ENCODE results near the gene MEF2C. TPM values are rescaled to one million over a fixed set of nuclear protein-coding genes. Genes with fewer than 3 reads are reported as not detected.
"Not testable (repeated sequence)": the region's sequence is repeated elsewhere in the genome, so short reads cannot be mapped to it uniquely, and the experiment has no call there.

MEF2C gene
- polyA plus RNA-seq, 10 donors: 444 to 1,011 (median 648) TPM

GRCh38 chr5:88805151-88805784 is 77.7 kb downstream of the MEF2C start:
- DNase-seq: no peak

DNA sequence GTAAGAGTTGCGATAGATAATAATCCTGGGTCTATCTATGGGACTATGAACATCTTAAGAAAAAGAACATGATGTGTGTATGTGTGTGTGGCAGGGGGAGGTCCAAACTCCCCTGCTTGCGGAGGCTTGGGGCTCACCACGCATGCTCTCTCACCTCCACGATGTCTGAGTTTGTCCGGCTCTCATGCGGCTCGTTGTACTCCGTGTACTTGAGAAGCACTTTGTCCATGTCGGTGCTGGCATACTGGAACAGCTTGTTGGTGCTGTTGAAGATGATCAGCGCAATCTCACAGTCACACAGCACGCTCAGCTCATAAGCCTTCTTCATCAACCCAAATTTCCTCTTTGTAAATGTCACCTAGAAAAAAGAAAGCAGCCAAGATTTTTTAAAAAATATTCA is 78.5 kb downstream of the MEF2C start:
- no peak for DNase-seq

GRCh38 chr5:88803309-88803708 is 79.7 kb downstream of the MEF2C start:
- no peak for DNase-seq

- DNase-seq: no peak
Measured at GRCh38 chr5:88799938-88800535, 82.9 kb downstream of the MEF2C start.

- DNase-seq: not testable (repeated sequence)
Measured at GRCh38 chr5:88798933-88799332, 84.1 kb downstream of the MEF2C start.

DNA sequence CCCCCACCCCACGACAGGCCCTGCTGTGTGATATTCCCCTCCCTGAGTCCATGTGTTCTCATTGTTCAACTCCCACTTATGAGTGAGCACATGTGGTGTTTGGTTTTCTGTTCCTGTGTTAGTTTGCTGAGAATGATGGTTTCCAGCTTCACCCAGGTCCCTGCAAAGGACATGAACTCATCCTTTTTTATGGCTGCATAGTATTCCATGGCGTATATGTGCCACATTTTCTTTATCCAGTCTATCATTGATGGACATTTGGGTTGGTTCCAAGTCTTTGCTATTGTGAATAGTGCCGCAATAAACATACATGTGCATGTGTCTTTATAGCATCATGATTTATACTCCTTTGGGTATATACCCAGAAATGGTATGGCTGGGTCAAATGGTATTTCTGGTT is 89.2 kb downstream of the MEF2C start:
- DNase-seq: not testable (repeated sequence)

DNA sequence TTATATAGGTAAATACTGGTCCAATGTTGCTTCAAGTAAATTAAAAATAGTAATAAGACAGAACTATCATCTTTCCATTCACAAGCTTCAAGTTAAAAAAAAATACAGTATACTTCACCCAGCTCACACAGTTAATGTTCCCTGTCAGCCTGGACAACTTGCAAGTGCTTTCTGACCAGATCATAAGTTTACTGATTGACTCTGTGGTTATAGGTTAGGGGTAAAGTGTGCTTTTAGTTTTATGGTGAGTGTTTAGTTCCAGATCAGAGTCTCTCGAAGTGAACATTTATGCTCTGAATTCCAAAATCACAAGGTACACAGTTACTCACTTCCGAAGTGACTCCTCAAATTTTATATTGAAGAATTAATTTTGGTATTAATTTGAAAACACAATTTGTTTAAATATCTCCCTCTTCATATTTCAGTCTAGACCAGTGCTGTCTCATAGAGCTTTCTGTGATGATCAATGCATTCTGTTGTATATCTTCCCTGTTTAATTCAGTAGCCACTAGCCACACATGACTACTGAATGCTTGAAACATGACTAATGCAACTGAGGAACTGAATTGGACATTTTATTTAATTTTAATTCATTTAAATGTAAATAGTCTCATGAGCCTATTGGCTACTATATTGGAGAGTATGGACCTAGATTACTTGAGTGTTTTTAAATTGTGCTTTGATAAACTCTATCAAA is 90.7 kb downstream of the MEF2C start:
- DNase-seq: peak in 1 of 3 donors; percentile 33

GRCh38 chr5:88787856-88788255 is 95.1 kb downstream of the MEF2C start:
- DNase-seq: no peak

DNA sequence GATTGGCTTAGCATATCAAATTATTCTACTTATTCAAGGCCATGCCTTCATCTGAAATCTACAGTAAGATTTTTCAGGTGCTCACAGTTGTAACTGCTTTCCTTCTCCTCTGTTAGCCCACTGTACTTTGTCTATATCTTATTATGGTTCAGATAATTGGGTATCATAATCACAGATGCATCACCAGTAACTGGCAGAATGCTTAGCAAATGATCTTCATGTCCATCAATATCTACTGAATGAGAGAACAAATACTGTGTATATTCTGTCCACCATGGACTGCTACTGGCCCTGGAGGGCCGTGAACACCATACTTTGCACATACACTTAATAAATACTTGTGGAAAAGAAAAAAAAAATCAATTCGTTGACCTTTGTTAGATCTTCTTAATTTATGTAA is 96.2 kb downstream of the MEF2C start:
- no peak for DNase-seq

- DNase-seq: peak; percentile 82 to 93 (median 87)
Measured at GRCh38 chr5:88785746-88786565, 97.0 kb downstream of the MEF2C start.

DNA sequence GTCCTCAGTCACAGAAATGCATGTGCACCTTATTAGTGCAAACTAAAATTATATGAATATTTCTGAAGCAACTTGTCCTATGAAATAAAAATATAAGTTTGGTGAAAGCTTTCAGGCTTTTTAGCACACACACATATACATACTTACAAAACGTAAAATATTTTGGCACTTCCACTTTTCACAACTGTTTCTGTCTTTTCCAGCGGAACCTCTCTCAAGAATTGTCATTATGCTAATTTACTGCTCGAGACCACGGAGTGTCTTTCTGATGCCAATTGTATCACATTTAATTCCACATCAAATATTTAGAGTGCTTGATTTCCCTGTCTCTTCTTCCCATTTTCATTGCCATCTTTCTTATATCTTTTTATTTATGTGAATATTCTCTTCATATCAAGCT is 100.4 kb downstream of the MEF2C start:
- no peak for DNase-seq

DNA sequence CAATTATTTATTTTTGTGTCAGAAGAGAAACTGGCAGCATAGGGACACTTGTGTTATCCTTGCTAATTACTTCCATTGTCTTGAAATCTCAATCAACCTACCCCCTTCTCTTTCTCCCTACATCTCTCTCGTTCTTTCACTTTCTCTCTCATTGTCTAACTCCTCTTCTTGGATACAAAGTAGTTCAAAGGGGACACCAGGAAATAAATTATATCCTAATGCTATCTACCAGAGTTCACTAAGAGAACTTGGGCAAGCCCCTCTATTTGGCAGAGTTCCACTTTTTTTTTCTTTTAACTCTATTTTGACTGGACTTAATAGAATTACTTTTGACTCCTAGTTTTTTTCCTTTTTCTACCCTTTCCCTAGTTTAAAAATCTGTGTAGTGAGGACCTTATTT is 102.2 kb downstream of the MEF2C start:
- no peak for DNase-seq

- no peak for DNase-seq
Measured at GRCh38 chr5:88778736-88779135, 104.2 kb downstream of the MEF2C start.

DNA sequence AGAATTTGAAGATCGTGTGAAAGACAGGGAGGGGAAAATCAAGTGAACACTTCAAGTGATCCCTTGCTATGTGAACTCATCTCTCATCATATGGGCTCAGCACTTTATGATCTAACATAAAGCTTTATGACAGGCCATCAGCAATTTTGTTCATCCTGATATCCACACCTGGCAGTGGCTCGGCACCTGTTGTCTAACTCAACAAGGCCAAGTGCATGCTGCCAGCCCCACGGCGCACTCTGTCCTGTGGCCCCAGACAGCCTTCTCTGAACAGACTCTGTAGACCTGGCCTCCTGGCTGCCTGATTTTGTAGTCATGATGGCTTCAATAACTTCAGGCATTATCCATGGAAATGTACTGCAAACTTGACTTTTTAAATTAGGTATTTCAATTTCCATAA is 106.3 kb downstream of the MEF2C start:
- no peak for DNase-seq

DNA sequence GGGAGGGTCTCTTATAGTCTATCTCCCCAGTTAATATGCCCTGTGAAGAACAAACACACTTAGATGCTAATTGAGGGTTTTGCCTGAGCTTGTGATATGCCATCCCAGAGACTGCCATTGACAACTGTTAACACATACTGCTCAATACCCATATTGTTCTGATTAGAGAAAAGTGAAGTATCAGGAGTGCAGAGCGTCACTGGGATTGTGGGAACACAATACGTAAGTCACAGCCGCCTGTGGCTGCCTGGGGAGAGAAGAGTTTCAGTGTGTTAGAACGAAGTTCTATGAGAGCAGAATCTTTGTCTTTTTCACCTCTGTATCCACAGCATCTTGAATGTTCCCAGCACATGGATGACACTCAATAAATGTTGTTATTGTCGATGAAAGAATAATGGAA is 110.2 kb downstream of the MEF2C start:
- DNase-seq: no peak

GRCh38 chr5:88772047-88772446 is 110.9 kb downstream of the MEF2C start:
- no peak for DNase-seq

- peak in 1 of 3 donors; percentile 43 for DNase-seq
Measured at GRCh38 chr5:88770276-88771257, 112.4 kb downstream of the MEF2C start.

DNA sequence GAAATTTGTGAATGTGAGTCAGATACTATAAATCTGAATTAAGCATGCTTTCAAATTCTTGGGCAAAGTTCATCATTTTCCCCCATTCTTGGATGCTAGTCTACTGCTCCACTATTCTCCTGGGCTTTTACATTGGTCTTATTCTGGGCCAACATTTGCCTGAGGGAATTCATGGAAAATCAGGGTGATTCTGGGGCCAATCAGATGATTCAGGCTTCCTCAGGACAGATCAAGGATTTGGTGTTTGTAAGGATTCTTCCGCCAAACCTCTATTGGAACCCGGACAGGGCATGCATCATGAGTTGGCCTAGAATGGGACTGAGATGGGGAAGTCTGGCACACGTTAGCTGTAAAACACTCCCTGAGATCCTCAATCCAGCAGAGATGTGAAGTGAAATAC is 113.8 kb downstream of the MEF2C start:
- DNase-seq: peak; percentile 75 to 82 (median 81)

- DNase-seq: no peak
Measured at GRCh38 chr5:88768411-88768810, 114.6 kb downstream of the MEF2C start.

GRCh38 chr5:88765798-88766197 is 117.2 kb downstream of the MEF2C start:
- no peak for DNase-seq

DNA sequence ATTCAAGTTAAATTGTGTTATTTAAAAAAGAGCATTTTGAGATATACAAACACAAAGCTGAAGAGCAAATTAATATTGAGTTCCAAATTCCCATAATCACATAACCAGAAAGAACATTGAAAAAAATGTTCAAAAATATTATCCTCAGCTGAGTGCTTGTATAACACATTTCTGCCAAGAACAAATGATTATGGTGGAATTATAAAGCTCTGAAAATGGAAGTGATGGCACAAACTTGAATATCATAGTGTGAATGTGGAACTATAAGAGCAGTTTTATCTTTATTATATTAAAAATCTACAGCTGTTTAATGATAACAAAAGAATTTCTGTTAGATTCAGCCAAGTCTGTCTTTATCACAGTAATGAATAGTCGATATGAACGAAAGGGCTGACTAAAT is 117.8 kb downstream of the MEF2C start:
- DNase-seq: no peak

Measured in muscle of back (tissue), 11 donors.